Panc1 (cell line): Measurements from ENCODE around the gene SLC34A1. TPM values are rescaled to one million over a fixed set of nuclear protein-coding genes. Genes with fewer than 3 reads are reported as not detected.

Source experiments
- ATAC-seq: fragments of 200-7000 bp; cut with Tn5 transposase; 2 replicates; pipeline ENCODE4 v1.9.1; 2020; ENCODE audit warnings: mild to moderate bottlenecking, moderate library complexity
- BruUV-seq: library from RNA; stranded (reverse); fragments of 400-500 nt; replicated peaks from 2 replicates; lab custom pipeline; 2021; lab: Mats Ljungman, UMichigan
- CTCF ChIA-PET: fragments of 300-600 bp; sonication (Branson Sonifier 250); formaldehyde crosslinking; loops from one replicate; lab custom pipeline; 2022; ENCODE audit warnings: antibody characterized with exemption; lab: Charles Lee
- POLR2A ChIA-PET: fragments of 300-600 bp; sonication (Branson Sonifier 250); formaldehyde crosslinking; loops from one replicate; lab custom pipeline; 2022; ENCODE audit warnings: antibody characterized with exemption; lab: Charles Lee
- DNase-seq: peaks from one replicate; pipeline ENCODE4 v3.0.0-alpha.2; 2010; ENCODE audit warnings: low read depth, low spot score
- H3K27ac ChIP-seq: 2 replicates; pipeline ENCODE4 v1.5.1; 2011; ENCODE audit warnings: mild to moderate bottlenecking, low read length, inconsistent platforms
- H3K27me3 ChIP-seq: fragments of 200-500 bp; sonication (Bioruptor generic); 2 replicates; pipeline ENCODE4 v1.6.0; 2014; ENCODE audit warnings: low read length, inconsistent platforms; ENCODE audit not compliant: control insufficient read depth, insufficient read depth
- H3K36me3 ChIP-seq: fragments of 200-500 bp; sonication (Bioruptor generic); 2 replicates; pipeline ENCODE4 v1.5.1; 2014; ENCODE audit warnings: inconsistent platforms, mild to moderate bottlenecking, low read length, moderate library complexity; ENCODE audit not compliant: control insufficient read depth, insufficient read depth
- H3K4me1 ChIP-seq: 2 replicates; pipeline ENCODE4 v1.5.1; 2011; ENCODE audit warnings: inconsistent platforms, mild to moderate bottlenecking, low read length, moderate library complexity; ENCODE audit not compliant: control insufficient read depth, insufficient read depth
- H3K4me3 ChIP-seq, 2 experiments: 2 replicates each; pipeline ENCODE4 v1.5.1; 2011 to 2012; ENCODE audit warnings: low read depth in 2 of 2, low read length in 2 of 2, mild to moderate bottlenecking in 2 of 2, inconsistent platforms in 1 of 2, moderate library complexity in 1 of 2
- H3K9me3 ChIP-seq: fragments of 200-500 bp; sonication (Bioruptor generic); 2 replicates; pipeline ENCODE4 v1.5.1; 2014; ENCODE audit warnings: low read depth, mild to moderate bottlenecking, inconsistent platforms, low read length, moderate library complexity; ENCODE audit not compliant: control insufficient read depth, insufficient read depth
- POLR2AphosphoS5 ChIP-seq: IDR thresholded peaks from 2 replicates; pipeline ENCODE4 v1.6.1; 2012; ENCODE audit warnings: mild to moderate bottlenecking, low read depth, low read length, moderate library complexity
- SIN3A ChIP-seq: IDR thresholded peaks from 2 replicates; pipeline ENCODE4 v1.6.1; 2012; ENCODE audit warnings: low read depth, mild to moderate bottlenecking, low read length, moderate library complexity, borderline replicate concordance; ENCODE audit not compliant: insufficient read depth
- TCF7L2 ChIP-seq: IDR thresholded peaks from 2 replicates; pipeline ENCODE4 v1.6.1; 2011; ENCODE audit warnings: mild to moderate bottlenecking, low read depth, low read length, inconsistent platforms
- in situ Hi-C: cut with HindIII; loops from 2 replicates; pipeline ENCODE4 v1.10.0; 2016; ENCODE audit warnings: low sequenced_read_pairs, low pct_unique_long_range_greater_than_20kb
- intact Hi-C: fragments of 100-400 bp; cut with micrococcal nuclease; formaldehyde crosslinking; loops from one replicate; pipeline ENCODE4 v1.10.0; 2022; ENCODE audit not compliant: unreplicated experiment
- total RNA-seq: library from RNA; stranded (reverse); gene quantifications from one replicate; pipeline ENCODE4 v1.2.1, GENCODE V29; 2021; ENCODE audit not compliant: unreplicated experiment
- TF ChIP-seq, protein P1 (sequence below), 2 experiments: IDR thresholded peaks; 2 replicates each; pipeline ENCODE4 v1.6.1; 2011 to 2012; ENCODE audit warnings: low read depth in 2 of 2, control low read depth in 1 of 2, low read length in 1 of 2, mild to moderate bottlenecking in 1 of 2, moderate library complexity in 1 of 2; ENCODE audit not compliant: insufficient read depth in 1 of 2
- TF ChIP-seq, protein P2 (sequence below): fragments of 450-650 bp; IDR thresholded peaks from 2 replicates; pipeline ENCODE4 v1.5.1; 2017; ENCODE audit warnings: mild to moderate bottlenecking

The SLC34A1 gene
- total RNA-seq, 1 experiment from 2014 or later: not detected

DNA sequence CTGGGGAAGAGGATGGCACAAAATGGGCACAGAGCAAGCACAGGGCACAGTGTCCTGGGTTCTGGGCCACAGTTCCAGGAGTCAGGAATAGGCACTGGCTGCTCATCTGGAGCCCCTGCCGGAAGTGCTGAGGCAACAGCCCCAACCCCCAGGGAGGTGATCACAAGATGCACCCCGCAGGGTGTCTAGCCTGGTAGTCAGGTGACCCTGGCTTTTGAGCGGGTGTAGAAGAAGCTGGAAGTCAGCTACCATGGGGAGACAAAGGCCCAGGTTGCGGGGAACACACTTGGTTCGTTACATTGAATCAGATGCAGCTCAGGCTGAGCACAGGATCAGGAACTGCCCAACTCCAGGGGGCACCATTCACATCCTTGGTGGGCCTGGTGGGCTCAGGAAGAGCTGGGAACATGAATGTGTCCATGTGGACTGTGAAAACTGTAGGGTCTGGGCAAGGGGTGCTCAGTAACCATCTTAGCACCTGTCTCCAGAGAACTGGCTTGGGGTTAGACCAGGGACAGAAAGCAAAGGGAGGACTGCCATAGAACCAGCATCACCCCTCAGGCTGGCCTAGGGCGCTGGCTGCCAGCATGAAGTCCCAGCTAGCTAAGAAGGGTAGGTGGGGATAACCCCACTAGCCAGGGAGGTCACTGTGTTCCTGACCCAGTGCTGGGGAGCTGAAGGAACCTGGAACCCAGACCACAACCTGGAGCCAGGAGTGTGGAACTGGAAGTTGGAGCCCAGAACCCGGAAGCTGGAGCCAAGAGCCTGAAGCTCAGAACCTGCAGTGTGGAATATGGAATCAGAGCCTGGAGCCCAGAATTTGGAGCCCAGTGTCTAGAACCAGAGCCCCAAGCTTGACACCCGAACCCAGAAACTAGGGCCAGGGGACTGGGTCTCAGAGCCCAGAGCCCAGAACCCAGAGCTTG, 6.1 kb upstream of the SLC34A1 start:
- H3K27ac ChIP-seq: no peak overlapping the region
- no peak for DNase-seq
- intact Hi-C loops (no loop called here), in situ Hi-C loops (no loop called here)
- no peak for ATAC-seq
- H3K9me3 ChIP-seq: no peaks in the 10 kb centered on the region
- peaks cover 4% of the 10 kb centered on the region; the same call in 1 of the 2 replicates for H3K4me1 ChIP-seq
- H3K36me3 ChIP-seq: no peaks in the 10 kb centered on the region
- ChIA-PET CTCF (interaction anchor here (0.6 to 1.7 kb wide), 3 partner anchors 11 to 125 kb away, joined by 3 to 4 read pairs (median 4); no protein-coding TSS in a partner anchor), POLR2A (interaction anchor here (0.7 kb wide), 1 partner anchor 17 kb away, joined by 5 read pairs; no protein-coding TSS in a partner anchor)
- BruUV-seq: no TSS peak
- no peak for TF ChIP-seq TCF7L2
- no peak for TF ChIP-seq POLR2AphosphoS5
- no peak for TF ChIP-seq SIN3A
- TF ChIP-seq, protein P1, sequence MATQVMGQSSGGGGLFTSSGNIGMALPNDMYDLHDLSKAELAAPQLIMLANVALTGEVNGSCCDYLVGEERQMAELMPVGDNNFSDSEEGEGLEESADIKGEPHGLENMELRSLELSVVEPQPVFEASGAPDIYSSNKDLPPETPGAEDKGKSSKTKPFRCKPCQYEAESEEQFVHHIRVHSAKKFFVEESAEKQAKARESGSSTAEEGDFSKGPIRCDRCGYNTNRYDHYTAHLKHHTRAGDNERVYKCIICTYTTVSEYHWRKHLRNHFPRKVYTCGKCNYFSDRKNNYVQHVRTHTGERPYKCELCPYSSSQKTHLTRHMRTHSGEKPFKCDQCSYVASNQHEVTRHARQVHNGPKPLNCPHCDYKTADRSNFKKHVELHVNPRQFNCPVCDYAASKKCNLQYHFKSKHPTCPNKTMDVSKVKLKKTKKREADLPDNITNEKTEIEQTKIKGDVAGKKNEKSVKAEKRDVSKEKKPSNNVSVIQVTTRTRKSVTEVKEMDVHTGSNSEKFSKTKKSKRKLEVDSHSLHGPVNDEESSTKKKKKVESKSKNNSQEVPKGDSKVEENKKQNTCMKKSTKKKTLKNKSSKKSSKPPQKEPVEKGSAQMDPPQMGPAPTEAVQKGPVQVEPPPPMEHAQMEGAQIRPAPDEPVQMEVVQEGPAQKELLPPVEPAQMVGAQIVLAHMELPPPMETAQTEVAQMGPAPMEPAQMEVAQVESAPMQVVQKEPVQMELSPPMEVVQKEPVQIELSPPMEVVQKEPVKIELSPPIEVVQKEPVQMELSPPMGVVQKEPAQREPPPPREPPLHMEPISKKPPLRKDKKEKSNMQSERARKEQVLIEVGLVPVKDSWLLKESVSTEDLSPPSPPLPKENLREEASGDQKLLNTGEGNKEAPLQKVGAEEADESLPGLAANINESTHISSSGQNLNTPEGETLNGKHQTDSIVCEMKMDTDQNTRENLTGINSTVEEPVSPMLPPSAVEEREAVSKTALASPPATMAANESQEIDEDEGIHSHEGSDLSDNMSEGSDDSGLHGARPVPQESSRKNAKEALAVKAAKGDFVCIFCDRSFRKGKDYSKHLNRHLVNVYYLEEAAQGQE (IDR thresholded peaks at IDR 0.05; ENCODE audit: insufficient read depth in 1 of 2, low read depth in 2 of 2, low read length in 1 of 2): no peak
- TF ChIP-seq, protein P2, sequence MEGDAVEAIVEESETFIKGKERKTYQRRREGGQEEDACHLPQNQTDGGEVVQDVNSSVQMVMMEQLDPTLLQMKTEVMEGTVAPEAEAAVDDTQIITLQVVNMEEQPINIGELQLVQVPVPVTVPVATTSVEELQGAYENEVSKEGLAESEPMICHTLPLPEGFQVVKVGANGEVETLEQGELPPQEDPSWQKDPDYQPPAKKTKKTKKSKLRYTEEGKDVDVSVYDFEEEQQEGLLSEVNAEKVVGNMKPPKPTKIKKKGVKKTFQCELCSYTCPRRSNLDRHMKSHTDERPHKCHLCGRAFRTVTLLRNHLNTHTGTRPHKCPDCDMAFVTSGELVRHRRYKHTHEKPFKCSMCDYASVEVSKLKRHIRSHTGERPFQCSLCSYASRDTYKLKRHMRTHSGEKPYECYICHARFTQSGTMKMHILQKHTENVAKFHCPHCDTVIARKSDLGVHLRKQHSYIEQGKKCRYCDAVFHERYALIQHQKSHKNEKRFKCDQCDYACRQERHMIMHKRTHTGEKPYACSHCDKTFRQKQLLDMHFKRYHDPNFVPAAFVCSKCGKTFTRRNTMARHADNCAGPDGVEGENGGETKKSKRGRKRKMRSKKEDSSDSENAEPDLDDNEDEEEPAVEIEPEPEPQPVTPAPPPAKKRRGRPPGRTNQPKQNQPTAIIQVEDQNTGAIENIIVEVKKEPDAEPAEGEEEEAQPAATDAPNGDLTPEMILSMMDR: no peak
- H3K4me3 ChIP-seq: no peak overlapping the region
- no peaks in the 10 kb centered on the region for H3K27me3 ChIP-seq

DNA sequence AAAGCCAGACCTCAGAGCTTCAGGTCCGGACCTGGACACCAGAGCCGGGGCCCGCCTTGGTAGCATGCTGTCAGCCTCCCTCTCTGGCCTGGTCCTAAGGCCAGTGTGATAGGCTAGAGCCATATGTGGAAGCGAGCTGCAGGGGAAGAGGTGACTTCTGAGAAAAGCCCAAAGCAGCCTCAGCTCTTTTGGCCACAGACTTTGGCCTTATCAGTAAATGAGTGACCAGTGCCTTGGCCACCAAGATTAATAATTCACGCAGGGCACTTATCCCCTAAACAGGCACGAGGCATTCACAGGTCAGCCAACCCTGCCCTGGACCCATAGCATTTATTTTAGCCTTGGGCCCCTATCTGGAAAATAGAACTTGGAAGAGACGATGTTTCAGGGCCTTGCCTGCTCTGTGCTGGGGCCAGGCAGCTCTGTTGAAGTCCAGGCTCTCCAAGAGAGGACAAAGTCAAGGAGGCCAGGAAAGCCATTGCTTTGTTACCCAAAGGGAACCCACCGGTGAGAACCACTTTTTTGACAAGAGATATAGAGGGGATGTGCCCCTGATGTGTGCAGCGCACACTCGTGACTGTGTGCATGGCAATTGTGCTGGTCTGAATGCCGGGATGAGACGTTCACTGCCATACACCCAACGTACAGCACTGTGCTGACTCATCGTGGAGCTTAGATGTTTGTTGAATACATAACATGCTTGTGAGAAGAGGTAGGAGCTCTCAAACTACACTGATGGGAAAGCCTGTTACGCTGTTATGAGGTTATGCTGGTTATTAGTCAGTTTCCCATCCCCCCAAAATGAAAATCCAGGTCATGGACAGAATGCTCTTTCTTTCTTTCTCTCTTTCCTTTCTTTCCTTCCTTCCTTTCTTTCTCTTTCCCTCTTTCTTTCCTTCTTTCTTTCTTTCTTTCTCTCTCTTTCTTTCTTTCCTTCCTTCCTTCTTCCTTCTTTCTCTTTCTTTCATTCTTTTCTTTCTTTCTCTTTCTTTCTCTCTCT, 5.0 kb upstream of the SLC34A1 start:
- in situ Hi-C loops (no loop called here), intact Hi-C loops (no loop called here)
- Histone ChIP-seq H3K27ac (no peak overlapping the region; the same call in 1 of the 2 replicates), H3K9me3 (no peaks in the 10 kb centered on the region), H3K4me1 (peaks cover 4% of the 10 kb centered on the region; the same call in 1 of the 2 replicates), H3K4me3 (no peak overlapping the region), H3K27me3 (no peaks in the 10 kb centered on the region), H3K36me3 (no peaks in the 10 kb centered on the region)
- ChIA-PET POLR2A (interaction anchor here (0.6 kb wide), 1 partner anchor 75 kb away, joined by 4 read pairs; no protein-coding TSS in a partner anchor), CTCF (interaction anchor here (0.6 to 1.7 kb wide), 2 partner anchors 10 to 66 kb away, joined by 3 to 4 read pairs; no protein-coding TSS in a partner anchor)
- no peak for TF ChIP-seq SIN3A
- TF ChIP-seq, protein P1 (IDR thresholded peaks at IDR 0.05; ENCODE audit: insufficient read depth in 1 of 2, low read depth in 2 of 2, low read length in 1 of 2): no peak
- TF ChIP-seq, protein P2: no peak
- no peak for TF ChIP-seq TCF7L2
- no peak for TF ChIP-seq POLR2AphosphoS5
- peak; percentile 60 for ATAC-seq
- DNase-seq: no peak
- BruUV-seq: no TSS peak
